ENCODE data around the gene MDFI.

DNA sequence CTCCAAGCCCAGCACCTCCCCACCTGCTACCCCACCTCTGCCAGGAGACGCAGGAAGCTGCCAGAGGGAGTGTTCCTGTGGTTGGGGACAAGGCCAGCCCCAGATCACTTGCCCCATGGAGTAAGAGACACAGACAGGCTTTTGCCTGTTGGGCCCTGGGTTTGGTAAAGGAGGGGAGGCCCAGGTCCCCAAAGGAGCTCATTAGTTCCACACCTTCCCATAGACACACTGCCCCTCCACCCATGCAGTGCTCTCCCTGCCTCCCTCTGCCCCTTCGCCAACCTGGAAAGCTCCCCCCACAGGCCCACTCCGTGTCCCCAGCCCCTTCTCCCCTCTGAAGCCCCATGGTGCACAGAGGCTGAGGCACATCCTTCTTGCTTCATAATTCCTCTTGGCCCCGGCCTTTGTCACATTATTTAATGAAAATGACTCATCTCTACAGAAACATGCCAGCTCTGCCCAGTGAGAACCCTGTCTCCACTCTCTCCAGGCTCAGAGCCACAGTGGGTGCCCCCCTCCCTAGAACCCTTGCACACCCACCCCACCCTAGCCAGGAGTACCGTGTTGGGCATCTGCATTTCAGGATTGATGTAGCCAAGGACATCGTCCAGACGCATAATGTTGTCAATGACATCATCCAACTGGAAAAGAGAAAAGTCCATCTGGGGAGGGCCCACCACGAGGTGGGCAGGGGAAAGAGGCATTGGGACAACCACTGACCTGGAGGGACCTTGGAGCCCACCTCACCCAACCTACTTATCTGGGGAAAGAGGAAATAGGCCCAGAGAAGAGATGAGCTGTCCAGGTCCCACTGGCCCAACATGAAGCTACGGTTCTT is 51.1 kb downstream of the MDFI start:
- TF ChIP-seq CTCF (conservative IDR thresholded peaks at IDR 0.05) (no peak), EZH2 (IDR thresholded peaks at IDR 0.05; ENCODE audit: low read depth) (no peak)

Measured in PC-9 (cell line).